SU-DHL-6 (cell line): ENCODE data around the gene ZNF618.

Experiments
- CTCF ChIP-seq: fragments of 200-600 bp; sonication (generic); IDR thresholded peaks from one replicate; pipeline ENCODE4 v1.5.1; 2017; ENCODE audit warnings: antibody characterized with exemption, mild to moderate bottlenecking, low read length, moderate library complexity; ENCODE audit not compliant: insufficient read depth, poor library complexity, severe bottlenecking
- EZH2phosphoT487 ChIP-seq: fragments of 200-600 bp; sonication (generic), shearing (Covaris generic); conservative IDR thresholded peaks from 2 replicates; pipeline ENCODE4 v1.6.1; 2018; ENCODE audit warnings: mild to moderate bottlenecking, antibody characterized with exemption, low read length, moderate library complexity, mixed read lengths

- no peak for TF ChIP-seq CTCF
- TF ChIP-seq EZH2phosphoT487 = no peak
Measured at GRCh38 chr9:113919871-113920270, 43.8 kb downstream of the ZNF618 start.
